HEK293 (cell line): Measurements from ENCODE around the gene KIF20B.

Experiments used
- CTCF ChIA-PET: fragments of 350-600 bp; formaldehyde crosslinking; extraction: SDS; loops from one replicate; lab custom pipeline; 2021; ENCODE audit warnings: antibody characterized with exemption; lab: Yijun Ruan, JAX
- POLR2A ChIA-PET: fragments of 300-600 bp; formaldehyde crosslinking; extraction: SDS; loops from one replicate; lab custom pipeline; 2020; ENCODE audit warnings: antibody characterized with exemption, inconsistent platforms; lab: Yijun Ruan, JAX
- H3K27ac ChIP-seq: fragments of 200-500 bp; sonication (Bioruptor generic); 2 replicates; pipeline ENCODE4 v1.5.1; 2014; ENCODE audit warnings: low read depth, low read length, control low read depth, inconsistent platforms; ENCODE audit errors: extremely low read depth
- H3K36me3 ChIP-seq, 2 experiments: fragments of 200-500 bp in 1 of 2; sonication (Bioruptor generic) in 1 of 2; 1 replicate in 1 of 2; 2 replicates in 1 of 2; pipeline ENCODE4 v1.5.1; 2014 to 2017; ENCODE audit warnings: inconsistent platforms in 2 of 2, low read length in 2 of 2; ENCODE audit not compliant: control insufficient read depth in 2 of 2, insufficient read depth in 1 of 2
- H3K4me1 ChIP-seq: fragments of 200-500 bp; sonication (Bioruptor generic); 2 replicates; pipeline ENCODE4 v1.5.1; 2014; ENCODE audit warnings: mild to moderate bottlenecking, low read length, inconsistent platforms; ENCODE audit not compliant: control insufficient read depth, insufficient read depth
- H3K4me3 ChIP-seq: 2 replicates; pipeline ENCODE4 v1.5.1; 2011; ENCODE audit warnings: low read depth, mild to moderate bottlenecking, control low read depth, low read length, moderate library complexity
- H3K9me3 ChIP-seq: fragments of 200-500 bp; sonication (Bioruptor generic); 2 replicates; pipeline ENCODE4 v1.5.1; 2014; ENCODE audit warnings: low read depth, low read length, inconsistent platforms; ENCODE audit not compliant: control insufficient read depth, insufficient read depth
- EGR2 ChIP-seq: fragments of 450-650 bp; formaldehyde crosslinking; IDR thresholded peaks from 2 replicates; pipeline ENCODE4 v1.5.1; 2016; ENCODE audit warnings: low read depth, missing biosample characterization, missing genetic modification characterization
- GFI1B ChIP-seq: fragments of 450-650 bp; formaldehyde crosslinking; IDR thresholded peaks from 2 replicates; pipeline ENCODE4 v1.5.1; 2016; ENCODE audit warnings: missing biosample characterization, missing genetic modification characterization
- GLI4 ChIP-seq: fragments of 450-650 bp; formaldehyde crosslinking; IDR thresholded peaks from 2 replicates; pipeline ENCODE4 v1.5.1; 2016; ENCODE audit warnings: missing biosample characterization, missing genetic modification characterization
- GLIS1 ChIP-seq: fragments of 450-650 bp; formaldehyde crosslinking; IDR thresholded peaks from 2 replicates; pipeline ENCODE4 v1.5.1; 2016; ENCODE audit warnings: missing biosample characterization, missing genetic modification characterization
- INSM2 ChIP-seq: fragments of 450-650 bp; formaldehyde crosslinking; IDR thresholded peaks from 2 replicates; pipeline ENCODE4 v1.5.1; 2016; ENCODE audit warnings: missing biosample characterization, missing genetic modification characterization
- KLF16 ChIP-seq: fragments of 450-650 bp; formaldehyde crosslinking; IDR thresholded peaks from 2 replicates; pipeline ENCODE4 v1.5.1; 2017; ENCODE audit warnings: missing biosample characterization, missing genetic modification characterization
- KLF7 ChIP-seq: fragments of 450-650 bp; formaldehyde crosslinking; IDR thresholded peaks from 2 replicates; pipeline ENCODE4 v1.5.1; 2016; ENCODE audit warnings: missing biosample characterization, missing genetic modification characterization, borderline replicate concordance
- KLF9 ChIP-seq: fragments of 450-650 bp; formaldehyde crosslinking; IDR thresholded peaks from 2 replicates; pipeline ENCODE4 v1.5.1; 2016; ENCODE audit warnings: missing biosample characterization, missing genetic modification characterization, low read depth
- MYNN ChIP-seq: fragments of 450-650 bp; formaldehyde crosslinking; IDR thresholded peaks from 2 replicates; pipeline ENCODE4 v1.5.1; 2016; ENCODE audit warnings: missing biosample characterization, missing genetic modification characterization, borderline replicate concordance
- SP2 ChIP-seq: fragments of 450-650 bp; formaldehyde crosslinking; IDR thresholded peaks from 2 replicates; pipeline ENCODE4 v1.5.1; 2016; ENCODE audit warnings: missing biosample characterization, missing genetic modification characterization
- ZBTB17 ChIP-seq: fragments of 450-650 bp; formaldehyde crosslinking; IDR thresholded peaks from 2 replicates; pipeline ENCODE4 v1.5.1; 2016; ENCODE audit warnings: missing biosample characterization, missing genetic modification characterization
- ZNF121 ChIP-seq: fragments of 450-650 bp; formaldehyde crosslinking; IDR thresholded peaks from 2 replicates; pipeline ENCODE4 v1.5.1; 2016; ENCODE audit warnings: missing biosample characterization, missing genetic modification characterization
- ZNF211 ChIP-seq: fragments of 450-650 bp; formaldehyde crosslinking; IDR thresholded peaks from 2 replicates; pipeline ENCODE4 v1.5.1; 2016; ENCODE audit warnings: low read depth, missing biosample characterization, missing genetic modification characterization
- ZNF239 ChIP-seq: fragments of 450-650 bp; formaldehyde crosslinking; IDR thresholded peaks from 2 replicates; pipeline ENCODE4 v1.5.1; 2016; ENCODE audit warnings: missing biosample characterization, missing genetic modification characterization
- ZNF391 ChIP-seq: fragments of 450-650 bp; formaldehyde crosslinking; IDR thresholded peaks from 2 replicates; pipeline ENCODE4 v1.5.1; 2016; ENCODE audit warnings: low read depth, missing biosample characterization, missing genetic modification characterization, borderline replicate concordance
- ZNF404 ChIP-seq: fragments of 450-650 bp; formaldehyde crosslinking; IDR thresholded peaks from 2 replicates; pipeline ENCODE4 v1.5.1; 2017; ENCODE audit warnings: missing biosample characterization, missing genetic modification characterization
- ZNF544 ChIP-seq: fragments of 450-650 bp; formaldehyde crosslinking; IDR thresholded peaks from 2 replicates; pipeline ENCODE4 v1.5.0; 2017; ENCODE audit warnings: missing biosample characterization, missing genetic modification characterization
- ZNF548 ChIP-seq: fragments of 450-650 bp; formaldehyde crosslinking; IDR thresholded peaks from 2 replicates; pipeline ENCODE4 v1.5.1; 2016; ENCODE audit warnings: missing biosample characterization, missing genetic modification characterization
- ZNF768 ChIP-seq: fragments of 450-650 bp; formaldehyde crosslinking; IDR thresholded peaks from 2 replicates; pipeline ENCODE4 v1.5.1; 2018; ENCODE audit warnings: missing biosample characterization, mild to moderate bottlenecking, missing genetic modification characterization
- ZNF830 ChIP-seq: fragments of 450-650 bp; IDR thresholded peaks from 2 replicates; pipeline ENCODE4 v1.5.0; 2018; ENCODE audit warnings: missing biosample characterization, missing genetic modification characterization, low read depth, mild to moderate bottlenecking, moderate library complexity
- ZNF837 ChIP-seq: fragments of 450-650 bp; formaldehyde crosslinking; IDR thresholded peaks from 2 replicates; pipeline ENCODE4 v1.5.1; 2016; ENCODE audit warnings: missing biosample characterization, missing genetic modification characterization
- ZSCAN23 ChIP-seq: fragments of 450-650 bp; formaldehyde crosslinking; IDR thresholded peaks from 2 replicates; pipeline ENCODE4 v1.5.1; 2016; ENCODE audit warnings: missing biosample characterization, missing genetic modification characterization
- TF ChIP-seq, protein P1 (sequence below): fragments of 450-650 bp; formaldehyde crosslinking; IDR thresholded peaks from 2 replicates; pipeline ENCODE4 v1.5.1; 2017; ENCODE audit warnings: missing biosample characterization, missing genetic modification characterization
- TF ChIP-seq, protein P2 (sequence below): fragments of 450-650 bp; formaldehyde crosslinking; IDR thresholded peaks from 2 replicates; pipeline ENCODE4 v1.5.1; 2017; ENCODE audit warnings: missing biosample characterization, missing genetic modification characterization
- TF ChIP-seq, protein P3 (sequence below): fragments of 450-650 bp; formaldehyde crosslinking; IDR thresholded peaks from 2 replicates; pipeline ENCODE4 v1.5.1; 2017; ENCODE audit warnings: missing biosample characterization, missing genetic modification characterization
- TF ChIP-seq, protein P4 (sequence below): fragments of 450-650 bp; IDR thresholded peaks from 2 replicates; pipeline ENCODE4 v1.5.1; 2018; ENCODE audit warnings: missing biosample characterization, mild to moderate bottlenecking, missing genetic modification characterization

KIF20B gene

DNA sequence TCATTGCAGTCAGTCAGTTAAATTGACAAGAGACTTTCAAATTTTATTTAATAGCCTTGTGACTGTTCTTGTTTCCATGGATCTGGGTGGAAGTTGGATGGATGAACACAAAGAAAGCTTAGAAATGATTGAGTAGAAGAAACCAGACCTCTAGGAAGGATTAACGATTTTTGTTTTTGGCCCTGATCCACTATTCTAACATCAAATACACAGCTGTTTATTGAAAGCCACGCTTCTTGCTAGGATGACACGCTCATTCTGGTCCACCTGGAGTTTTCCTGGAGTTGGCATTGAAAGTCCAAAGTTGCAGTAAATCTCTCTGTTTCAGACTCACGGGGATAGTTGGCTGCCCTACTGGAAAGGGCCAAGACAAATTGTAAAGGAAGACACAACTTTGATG lies 108.4 kb downstream of the KIF20B start:
- Histone ChIP-seq H3K9me3 (no peaks in the 10 kb centered on the region), H3K36me3 (no peaks in the 10 kb centered on the region), H3K27ac (no peak overlapping the region), H3K4me3 (no peak overlapping the region), H3K4me1 (no peaks in the 10 kb centered on the region; the same call in 1 of the 2 replicates)
- TF ChIP-seq KLF7 (tag by site-specific recombination) (no peak), SP2 (tag by site-specific recombination) (no peak), ZNF830 (tag by site-specific recombination) (no peak), GLIS1 (no peak), ZNF239 (tag by site-specific recombination) (no peak), ZSCAN23 (tag by site-specific recombination) (no peak)
- POLR2A ChIA-PET, result no interaction called here
- CTCF ChIA-PET, result no interaction called here

DNA sequence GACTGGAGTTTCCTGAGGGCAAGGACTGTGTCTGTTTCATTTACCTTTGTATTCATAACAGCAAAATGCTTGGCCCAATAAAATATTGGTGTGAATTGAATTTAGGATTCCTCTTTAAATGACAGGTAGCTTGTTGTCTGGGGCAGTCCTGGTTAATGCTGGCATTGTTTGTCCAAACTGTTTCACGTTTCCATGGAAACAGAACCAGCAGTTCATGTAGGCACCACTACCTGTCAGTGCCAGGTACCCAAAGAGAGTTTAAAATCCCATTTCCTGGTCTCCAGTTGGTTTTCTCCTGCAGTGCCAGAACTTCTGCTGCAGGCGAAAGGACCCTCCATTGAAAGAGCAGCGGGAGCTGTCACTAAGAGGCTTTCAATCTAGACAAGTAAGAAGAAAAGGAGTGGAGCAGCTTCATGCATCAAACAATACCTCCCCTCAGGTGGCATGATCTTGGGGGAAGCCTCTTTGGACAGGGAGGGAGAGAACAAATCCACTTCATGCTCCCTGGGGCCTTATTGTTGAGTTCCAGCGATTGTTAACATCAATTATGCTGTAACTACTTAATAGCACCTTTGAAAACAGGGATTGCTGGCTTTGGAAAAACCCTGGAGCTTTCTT lies 109.6 kb downstream of the KIF20B start:
- Histone ChIP-seq H3K36me3 (no peaks in the 10 kb centered on the region), H3K9me3 (no peaks in the 10 kb centered on the region), H3K4me3 (no peak overlapping the region), H3K27ac (no peak overlapping the region), H3K4me1 (no peaks in the 10 kb centered on the region; the same call in 1 of the 2 replicates)
- POLR2A ChIA-PET, result no interaction called here
- CTCF ChIA-PET, result no interaction called here
- no peak for TF ChIP-seq EGR2
- no peak for TF ChIP-seq ZNF768 (tag by site-specific recombination)
- TF ChIP-seq ZNF121 (tag by site-specific recombination), result no peak
- TF ChIP-seq ZNF544 (tag by site-specific recombination), result no peak
- TF ChIP-seq, protein P1, sequence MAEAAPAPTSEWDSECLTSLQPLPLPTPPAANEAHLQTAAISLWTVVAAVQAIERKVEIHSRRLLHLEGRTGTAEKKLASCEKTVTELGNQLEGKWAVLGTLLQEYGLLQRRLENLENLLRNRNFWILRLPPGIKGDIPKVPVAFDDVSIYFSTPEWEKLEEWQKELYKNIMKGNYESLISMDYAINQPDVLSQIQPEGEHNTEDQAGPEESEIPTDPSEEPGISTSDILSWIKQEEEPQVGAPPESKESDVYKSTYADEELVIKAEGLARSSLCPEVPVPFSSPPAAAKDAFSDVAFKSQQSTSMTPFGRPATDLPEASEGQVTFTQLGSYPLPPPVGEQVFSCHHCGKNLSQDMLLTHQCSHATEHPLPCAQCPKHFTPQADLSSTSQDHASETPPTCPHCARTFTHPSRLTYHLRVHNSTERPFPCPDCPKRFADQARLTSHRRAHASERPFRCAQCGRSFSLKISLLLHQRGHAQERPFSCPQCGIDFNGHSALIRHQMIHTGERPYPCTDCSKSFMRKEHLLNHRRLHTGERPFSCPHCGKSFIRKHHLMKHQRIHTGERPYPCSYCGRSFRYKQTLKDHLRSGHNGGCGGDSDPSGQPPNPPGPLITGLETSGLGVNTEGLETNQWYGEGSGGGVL, result no peak
- TF ChIP-seq ZNF548 (tag by site-specific recombination), result no peak
- no peak for TF ChIP-seq KLF9 (tag by site-specific recombination)
- no peak for TF ChIP-seq KLF16 (tag by site-specific recombination)
- TF ChIP-seq, protein P2, sequence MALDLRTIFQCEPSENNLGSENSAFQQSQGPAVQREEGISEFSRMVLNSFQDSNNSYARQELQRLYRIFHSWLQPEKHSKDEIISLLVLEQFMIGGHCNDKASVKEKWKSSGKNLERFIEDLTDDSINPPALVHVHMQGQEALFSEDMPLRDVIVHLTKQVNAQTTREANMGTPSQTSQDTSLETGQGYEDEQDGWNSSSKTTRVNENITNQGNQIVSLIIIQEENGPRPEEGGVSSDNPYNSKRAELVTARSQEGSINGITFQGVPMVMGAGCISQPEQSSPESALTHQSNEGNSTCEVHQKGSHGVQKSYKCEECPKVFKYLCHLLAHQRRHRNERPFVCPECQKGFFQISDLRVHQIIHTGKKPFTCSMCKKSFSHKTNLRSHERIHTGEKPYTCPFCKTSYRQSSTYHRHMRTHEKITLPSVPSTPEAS (tag by site-specific recombination), result no peak

- CTCF ChIA-PET, result interaction anchor here (0.9 kb wide), 1 partner anchor 14 kb away, joined by 4 read pairs; no protein-coding TSS in a partner anchor
- no peaks in the 10 kb centered on the region for H3K4me1 ChIP-seq
- POLR2A ChIA-PET, result no interaction called here
Measured at GRCh38 chr10:89813546-89813945, 112.2 kb downstream of the KIF20B start.

More at GRCh38 chr10:89813546-89813945, 112.2 kb downstream of the KIF20B start:
- Histone ChIP-seq H3K27ac (no peak overlapping the region), H3K4me3 (no peak overlapping the region), H3K9me3 (no peaks in the 10 kb centered on the region), H3K36me3 (no peaks in the 10 kb centered on the region)
- TF ChIP-seq ZBTB17 (no peak), ZNF211 (tag by site-specific recombination) (no peak), ZNF404 (tag by site-specific recombination) (no peak), INSM2 (tag by site-specific recombination) (no peak), ZNF391 (tag by site-specific recombination) (no peak), GFI1B (tag by site-specific recombination) (no peak), MYNN (tag by site-specific recombination) (no peak), GLI4 (tag by site-specific recombination) (no peak), ZNF837 (no peak)
- TF ChIP-seq, protein P3, sequence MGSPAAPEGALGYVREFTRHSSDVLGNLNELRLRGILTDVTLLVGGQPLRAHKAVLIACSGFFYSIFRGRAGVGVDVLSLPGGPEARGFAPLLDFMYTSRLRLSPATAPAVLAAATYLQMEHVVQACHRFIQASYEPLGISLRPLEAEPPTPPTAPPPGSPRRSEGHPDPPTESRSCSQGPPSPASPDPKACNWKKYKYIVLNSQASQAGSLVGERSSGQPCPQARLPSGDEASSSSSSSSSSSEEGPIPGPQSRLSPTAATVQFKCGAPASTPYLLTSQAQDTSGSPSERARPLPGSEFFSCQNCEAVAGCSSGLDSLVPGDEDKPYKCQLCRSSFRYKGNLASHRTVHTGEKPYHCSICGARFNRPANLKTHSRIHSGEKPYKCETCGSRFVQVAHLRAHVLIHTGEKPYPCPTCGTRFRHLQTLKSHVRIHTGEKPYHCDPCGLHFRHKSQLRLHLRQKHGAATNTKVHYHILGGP, result no peak
- TF ChIP-seq, protein P4, sequence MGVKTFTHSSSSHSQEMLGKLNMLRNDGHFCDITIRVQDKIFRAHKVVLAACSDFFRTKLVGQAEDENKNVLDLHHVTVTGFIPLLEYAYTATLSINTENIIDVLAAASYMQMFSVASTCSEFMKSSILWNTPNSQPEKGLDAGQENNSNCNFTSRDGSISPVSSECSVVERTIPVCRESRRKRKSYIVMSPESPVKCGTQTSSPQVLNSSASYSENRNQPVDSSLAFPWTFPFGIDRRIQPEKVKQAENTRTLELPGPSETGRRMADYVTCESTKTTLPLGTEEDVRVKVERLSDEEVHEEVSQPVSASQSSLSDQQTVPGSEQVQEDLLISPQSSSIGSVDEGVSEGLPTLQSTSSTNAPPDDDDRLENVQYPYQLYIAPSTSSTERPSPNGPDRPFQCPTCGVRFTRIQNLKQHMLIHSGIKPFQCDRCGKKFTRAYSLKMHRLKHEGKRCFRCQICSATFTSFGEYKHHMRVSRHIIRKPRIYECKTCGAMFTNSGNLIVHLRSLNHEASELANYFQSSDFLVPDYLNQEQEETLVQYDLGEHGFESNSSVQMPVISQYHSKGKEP, result no peak
